ENCODE measurements around the gene TBC1D21. TPM values are rescaled to one million over a fixed set of nuclear protein-coding genes. Genes with fewer than 3 reads are reported as not detected.

Gene TBC1D21
- total RNA-seq, 1 donor from 2014 or later, result not detected

DNA sequence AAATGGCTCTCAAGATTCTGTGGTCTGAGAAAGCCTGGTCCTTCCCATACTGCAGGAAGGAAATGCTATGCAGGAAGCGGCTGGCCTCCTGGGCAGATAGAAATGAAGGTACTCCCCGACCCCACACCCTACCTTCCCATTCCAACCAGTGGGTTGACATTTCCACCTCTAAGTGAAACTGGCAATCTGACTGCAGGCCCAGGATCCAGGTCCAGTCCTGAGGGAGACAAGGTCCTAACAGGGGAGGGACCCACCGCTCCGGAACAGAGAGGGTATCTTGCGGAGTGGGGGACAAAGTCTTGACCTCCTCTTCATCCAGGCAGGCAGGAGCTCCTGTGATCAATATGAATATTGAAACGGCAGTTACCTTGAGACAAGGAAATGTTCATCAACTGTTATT is 46.3 kb downstream of the TBC1D21 start:
- peaks cover 10% of the 10 kb centered on the region for H3K27me3 Mint-ChIP-seq
- peaks cover 9% of the 10 kb centered on the region for H3K4me1 Mint-ChIP-seq
- H3K27ac Mint-ChIP-seq, result no peak overlapping the region
- no peak overlapping the region for H3K4me3 Mint-ChIP-seq
- intact Hi-C loops (cut with micrococcal nuclease), result loop anchor here (10.0 kb wide), 1 partner anchor 285 kb away; the partner anchor contains the start of gene NPTN
- ChIA-PET CTCF (no interaction called here), POLR2A (no interaction called here)
- DNase-seq (no peak), ATAC-seq (ENCODE audit: low read depth) (no peak)
- H3K9me3 Mint-ChIP-seq, result peaks cover 12% of the 10 kb centered on the region
- H3K36me3 Mint-ChIP-seq (ENCODE audit: low read depth), result peaks cover 3% of the 10 kb centered on the region
- TF ChIP-seq, protein P1, sequence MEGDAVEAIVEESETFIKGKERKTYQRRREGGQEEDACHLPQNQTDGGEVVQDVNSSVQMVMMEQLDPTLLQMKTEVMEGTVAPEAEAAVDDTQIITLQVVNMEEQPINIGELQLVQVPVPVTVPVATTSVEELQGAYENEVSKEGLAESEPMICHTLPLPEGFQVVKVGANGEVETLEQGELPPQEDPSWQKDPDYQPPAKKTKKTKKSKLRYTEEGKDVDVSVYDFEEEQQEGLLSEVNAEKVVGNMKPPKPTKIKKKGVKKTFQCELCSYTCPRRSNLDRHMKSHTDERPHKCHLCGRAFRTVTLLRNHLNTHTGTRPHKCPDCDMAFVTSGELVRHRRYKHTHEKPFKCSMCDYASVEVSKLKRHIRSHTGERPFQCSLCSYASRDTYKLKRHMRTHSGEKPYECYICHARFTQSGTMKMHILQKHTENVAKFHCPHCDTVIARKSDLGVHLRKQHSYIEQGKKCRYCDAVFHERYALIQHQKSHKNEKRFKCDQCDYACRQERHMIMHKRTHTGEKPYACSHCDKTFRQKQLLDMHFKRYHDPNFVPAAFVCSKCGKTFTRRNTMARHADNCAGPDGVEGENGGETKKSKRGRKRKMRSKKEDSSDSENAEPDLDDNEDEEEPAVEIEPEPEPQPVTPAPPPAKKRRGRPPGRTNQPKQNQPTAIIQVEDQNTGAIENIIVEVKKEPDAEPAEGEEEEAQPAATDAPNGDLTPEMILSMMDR (IDR thresholded peaks at IDR 0.05), result no peak

DNA sequence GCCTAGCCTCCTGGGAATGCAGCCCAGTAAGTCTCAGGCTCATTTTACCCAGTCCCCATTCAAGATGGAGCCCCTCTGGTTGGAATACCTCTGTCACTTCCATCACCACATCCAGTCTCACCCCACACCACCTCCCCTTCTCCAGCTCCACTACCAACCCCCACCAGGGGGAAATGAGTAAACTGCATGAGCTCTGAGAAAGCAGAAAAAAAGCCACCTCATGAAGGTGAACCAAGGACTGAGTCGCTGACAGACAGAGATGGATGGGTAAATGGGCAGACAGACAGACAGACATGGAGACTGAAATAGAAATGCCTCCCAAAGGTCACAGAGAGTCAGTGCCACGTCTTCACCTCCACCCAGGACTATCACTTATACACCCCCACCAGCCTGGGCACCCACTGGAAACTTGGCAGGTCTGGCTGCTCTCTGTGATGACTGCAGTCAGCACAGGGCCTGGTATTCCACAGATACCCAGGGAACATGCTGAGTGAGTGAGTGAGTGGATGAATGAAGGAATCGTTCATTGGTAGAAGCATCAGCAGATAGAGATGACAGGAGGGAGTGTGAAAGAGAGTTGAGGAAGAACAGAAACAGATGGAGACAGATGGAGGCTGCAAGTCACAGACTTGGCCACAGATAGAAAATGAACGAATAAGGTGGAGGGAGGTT is 48.0 kb downstream of the TBC1D21 start:
- H3K27me3 Mint-ChIP-seq, result peaks cover 5% of the 10 kb centered on the region
- H3K4me1 Mint-ChIP-seq, result peaks cover 13% of the 10 kb centered on the region
- H3K36me3 Mint-ChIP-seq (ENCODE audit: low read depth), result peaks cover 3% of the 10 kb centered on the region
- intact Hi-C loops (cut with micrococcal nuclease), result loop anchor here (10.0 kb wide), 1 partner anchor 287 kb away; the partner anchor contains the start of gene NPTN
- TF ChIP-seq, protein P1 (IDR thresholded peaks at IDR 0.05), result no peak
- ATAC-seq (ENCODE audit: low read depth) (no peak), DNase-seq (no peak)
- no peak overlapping the region for H3K4me3 Mint-ChIP-seq
- POLR2A ChIA-PET, result interaction anchor here (0.6 kb wide), 1 partner anchor 730 kb away, joined by 6 read pairs; no protein-coding TSS in a partner anchor
- CTCF ChIA-PET, result interaction anchor here (1.0 kb wide), 1 partner anchor 10 kb away, joined by 3 read pairs; no protein-coding TSS in a partner anchor
- H3K9me3 Mint-ChIP-seq, result peaks cover 10% of the 10 kb centered on the region
- H3K27ac Mint-ChIP-seq, result no peak overlapping the region

DNA sequence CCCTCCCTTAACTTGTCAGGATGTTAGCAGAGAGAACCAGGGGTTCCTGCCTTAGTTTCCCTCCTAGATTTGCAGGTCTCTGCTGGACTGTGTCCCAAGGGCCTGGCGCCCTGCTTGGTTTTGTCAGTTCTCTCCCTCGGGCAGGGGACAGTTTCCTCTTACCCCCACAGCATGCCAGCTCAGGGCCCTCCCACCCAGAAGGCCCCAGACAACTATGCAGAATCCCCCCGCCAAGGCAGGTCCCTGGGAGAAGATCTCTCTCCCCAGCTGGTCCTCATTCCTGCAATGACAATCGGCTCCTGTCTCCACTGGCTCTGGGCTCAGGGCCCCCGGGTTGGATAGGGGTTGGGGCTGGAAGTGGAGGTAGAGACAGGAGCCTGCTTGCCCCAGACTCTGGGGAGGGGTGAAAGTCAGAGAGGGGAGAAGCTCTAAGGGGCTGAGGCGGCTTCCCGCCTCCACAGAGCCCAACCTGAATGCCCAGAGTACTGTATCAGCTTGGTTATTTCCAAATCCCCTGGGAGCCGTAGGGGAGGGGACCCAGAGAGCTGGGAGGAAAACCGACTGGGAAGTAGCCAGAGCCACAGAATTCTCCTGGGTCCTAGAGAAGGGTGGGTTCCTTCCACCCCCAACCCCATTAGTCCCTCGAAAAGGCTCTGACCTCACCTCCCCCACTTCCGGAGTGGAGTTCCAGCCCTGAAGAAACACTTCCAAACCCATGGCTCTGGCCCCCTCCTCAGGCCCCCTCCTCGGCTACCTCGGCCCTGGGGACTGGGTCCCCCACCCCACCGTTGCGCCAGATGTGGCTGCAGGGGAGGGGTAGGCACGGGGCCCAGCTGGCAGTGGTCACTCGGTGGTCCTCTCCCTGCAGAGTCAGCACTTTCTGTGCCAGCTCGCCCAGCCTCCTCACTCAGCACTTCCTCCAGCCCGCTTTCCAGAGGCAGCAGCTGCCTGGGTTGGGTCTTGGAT is 49.1 kb downstream of the TBC1D21 start:
- H3K4me1 Mint-ChIP-seq, result peaks cover 13% of the 10 kb centered on the region
- DNase-seq (no peak), ATAC-seq (ENCODE audit: low read depth) (no peak)
- intact Hi-C loops (cut with micrococcal nuclease), result loop anchor here (10.0 kb wide), 1 partner anchor 288 kb away; the partner anchor contains the start of gene NPTN
- no peak overlapping the region for H3K4me3 Mint-ChIP-seq
- H3K9me3 Mint-ChIP-seq, result peaks cover 7% of the 10 kb centered on the region
- H3K36me3 Mint-ChIP-seq (ENCODE audit: low read depth), result peaks cover 3% of the 10 kb centered on the region
- peaks cover 5% of the 10 kb centered on the region for H3K27me3 Mint-ChIP-seq
- POLR2A ChIA-PET, result no interaction called here
- TF ChIP-seq, protein P1 (IDR thresholded peaks at IDR 0.05), result no peak
- H3K27ac Mint-ChIP-seq, result no peak overlapping the region
- CTCF ChIA-PET, result no interaction called here

DNA sequence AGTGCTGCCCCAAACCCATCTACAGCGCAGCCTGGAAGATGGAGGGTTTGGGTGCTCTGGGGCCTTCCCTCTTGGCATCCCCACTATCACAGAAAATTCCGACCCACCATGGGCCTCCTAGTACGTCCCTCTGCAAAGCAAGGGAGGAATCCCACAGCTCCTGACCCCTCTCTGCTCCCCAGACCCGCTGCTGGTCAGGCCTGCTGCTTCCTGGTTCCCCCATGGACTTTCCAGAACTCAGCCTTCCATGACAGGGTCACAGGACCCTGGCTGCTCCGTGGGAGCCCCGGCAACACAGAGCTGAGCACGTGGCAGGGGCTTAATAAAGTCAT is 49.8 kb downstream of the TBC1D21 start:
- DNase-seq, result no peak
- Mint-ChIP-seq H3K36me3 (ENCODE audit: low read depth) (no peaks in the 10 kb centered on the region), H3K4me3 (no peak overlapping the region), H3K27ac (no peak overlapping the region), H3K9me3 (peaks cover 3% of the 10 kb centered on the region), H3K4me1 (peaks cover 16% of the 10 kb centered on the region), H3K27me3 (peaks cover 7% of the 10 kb centered on the region)
- ChIA-PET POLR2A (no interaction called here), CTCF (no interaction called here)
- TF ChIP-seq, protein P1 (IDR thresholded peaks at IDR 0.05), result no peak
- intact Hi-C loops (cut with micrococcal nuclease), result loop anchor here (10.0 kb wide), 1 partner anchor 288 kb away; the partner anchor contains the start of gene NPTN
- ATAC-seq (ENCODE audit: low read depth), result no peak
